ENCODE results near the gene MCHR2.
A peak's percentile ranks its signal among the peaks of the same experiment; 100 is the strongest.

The MCHR2 gene

GRCh38 chr6:99912657-99913056 lies 81.4 kb downstream of the MCHR2 start:
- H3K9me3 ChIP-seq (ENCODE audit: control insufficient read depth, low read length), result no peaks in the 10 kb centered on the region
- no peaks in the 10 kb centered on the region for H3K36me3 ChIP-seq (ENCODE audit: control insufficient read depth, insufficient read depth, low read length)
- no peak for TF ChIP-seq CTCF (IDR thresholded peaks at IDR 0.05)
- H3K9ac ChIP-seq, result no peak overlapping the region
- no peak overlapping the region for H3K4me3 ChIP-seq (ENCODE audit: low read depth, low read length)
- no peaks in the 10 kb centered on the region for H3K4me1 ChIP-seq
- H2AFZ ChIP-seq, result no peak overlapping the region
- no peaks in the 10 kb centered on the region for H3K27me3 ChIP-seq (ENCODE audit: control insufficient read depth, insufficient read depth, low read length)
- no peaks in the 10 kb centered on the region for H3K79me2 ChIP-seq
- no peak overlapping the region for H3K4me2 ChIP-seq (ENCODE audit: low read length)
- no peak overlapping the region for H3K27ac ChIP-seq

- Histone ChIP-seq H3K27ac (no peak overlapping the region), H2AFZ (no peak overlapping the region), H3K4me2 (ENCODE audit: low read length) (no peak overlapping the region), H3K4me1 (no peaks in the 10 kb centered on the region), H3K27me3 (ENCODE audit: control insufficient read depth, insufficient read depth, low read length) (no peaks in the 10 kb centered on the region), H3K4me3 (ENCODE audit: low read depth, low read length) (no peak overlapping the region), H3K36me3 (ENCODE audit: control insufficient read depth, insufficient read depth, low read length) (no peaks in the 10 kb centered on the region), H3K79me2 (no peaks in the 10 kb centered on the region), H3K9me3 (ENCODE audit: control insufficient read depth, low read length) (no peaks in the 10 kb centered on the region), H3K9ac (no peak overlapping the region)
- TF ChIP-seq CTCF (IDR thresholded peaks at IDR 0.05), result peak; percentile 54
These were observed 88.6 kb downstream of the MCHR2 start for GRCh38 chr6:99905209-99906106.

GRCh38 chr6:99901596-99902384 lies 92.2 kb downstream of the MCHR2 start:
- H3K27ac ChIP-seq, result no peak overlapping the region
- no peak for TF ChIP-seq CTCF (IDR thresholded peaks at IDR 0.05)
- H3K9ac ChIP-seq, result no peak overlapping the region
- H3K27me3 ChIP-seq (ENCODE audit: control insufficient read depth, insufficient read depth, low read length), result no peaks in the 10 kb centered on the region
- H3K79me2 ChIP-seq, result no peaks in the 10 kb centered on the region
- no peak overlapping the region for H3K4me2 ChIP-seq (ENCODE audit: low read length)
- no peaks in the 10 kb centered on the region for H3K4me1 ChIP-seq
- no peaks in the 10 kb centered on the region for H3K36me3 ChIP-seq (ENCODE audit: control insufficient read depth, insufficient read depth, low read length)
- H2AFZ ChIP-seq, result no peak overlapping the region
- no peaks in the 10 kb centered on the region for H3K9me3 ChIP-seq (ENCODE audit: control insufficient read depth, low read length)
- no peak overlapping the region for H3K4me3 ChIP-seq (ENCODE audit: low read depth, low read length)

- Histone ChIP-seq H3K79me2 (no peaks in the 10 kb centered on the region), H3K4me3 (ENCODE audit: low read depth, low read length) (no peak overlapping the region), H3K36me3 (ENCODE audit: control insufficient read depth, insufficient read depth, low read length) (no peaks in the 10 kb centered on the region)
These were observed 99.2 kb downstream of the MCHR2 start for GRCh38 chr6:99894815-99895214.

More at GRCh38 chr6:99894815-99895214, 99.2 kb downstream of the MCHR2 start:
- no peak overlapping the region for H3K4me2 ChIP-seq (ENCODE audit: low read length)
- no peaks in the 10 kb centered on the region for H3K27me3 ChIP-seq (ENCODE audit: control insufficient read depth, insufficient read depth, low read length)
- H2AFZ ChIP-seq, result no peak overlapping the region
- no peak overlapping the region for H3K27ac ChIP-seq
- no peak overlapping the region for H3K9ac ChIP-seq
- TF ChIP-seq CTCF (IDR thresholded peaks at IDR 0.05), result no peak
- H3K4me1 ChIP-seq, result no peaks in the 10 kb centered on the region
- no peaks in the 10 kb centered on the region for H3K9me3 ChIP-seq (ENCODE audit: control insufficient read depth, low read length)
